NB4 (cell line): ENCODE measurements around the gene SCARB1.

Experiments used
- DNase-seq: peaks from one replicate; pipeline ENCODE4 v3.0.0; 2010; ENCODE audit warnings: low read depth
- H3K4me3 ChIP-seq: one replicate; pipeline ENCODE4 v1.5.1; 2011; ENCODE audit warnings: mild to moderate bottlenecking, low read depth, low read length, moderate library complexity
- CTCF ChIP-seq: IDR thresholded peaks from one replicate; pipeline ENCODE4 v1.5.1; 2012; ENCODE audit warnings: low read depth, low read length
- MAX ChIP-seq: IDR thresholded peaks from 2 replicates; pipeline ENCODE4 v1.6.1; 2011; ENCODE audit warnings: low read depth, low read length
- MYC ChIP-seq: IDR thresholded peaks from 2 replicates; pipeline ENCODE4 v1.6.1; 2011; ENCODE audit warnings: low read depth, low read length
- POLR2A ChIP-seq: IDR thresholded peaks from 2 replicates; pipeline ENCODE4 v1.6.1; 2011; ENCODE audit warnings: mild to moderate bottlenecking; ENCODE audit not compliant: insufficient read length; ENCODE audit errors: extremely low read depth

The SCARB1 gene

GRCh38 chr12:124761056-124761455 is 102.6 kb downstream of the SCARB1 start:
- DNase-seq: no peak
- no peak overlapping the region for H3K4me3 ChIP-seq
- TF ChIP-seq MYC (no peak), POLR2A (no peak), CTCF (no peak), MAX (no peak)

GRCh38 chr12:124760560-124760959 is 103.1 kb downstream of the SCARB1 start:
- H3K4me3 ChIP-seq: no peak overlapping the region
- no peak for DNase-seq
- TF ChIP-seq MYC (no peak), POLR2A (no peak), CTCF (no peak), MAX (no peak)

GRCh38 chr12:124759841-124760503 is 103.7 kb downstream of the SCARB1 start:
- H3K4me3 ChIP-seq: no peak overlapping the region
- TF ChIP-seq POLR2A: no peak
- no peak for TF ChIP-seq CTCF
- TF ChIP-seq MYC: no peak
- TF ChIP-seq MAX: peak; percentile 39

GRCh38 chr12:124758266-124759220 is 105.1 kb downstream of the SCARB1 start:
- TF ChIP-seq CTCF (no peak), MYC (no peak), MAX (no peak), POLR2A (no peak)
- no peak for DNase-seq
- no peak overlapping the region for H3K4me3 ChIP-seq

More at GRCh38 chr12:124759841-124760503, 103.7 kb downstream of the SCARB1 start:
- no peak for DNase-seq

- no peak overlapping the region for H3K4me3 ChIP-seq
- TF ChIP-seq POLR2A: no peak
- no peak for TF ChIP-seq MYC
- no peak for TF ChIP-seq MAX
- TF ChIP-seq CTCF: no peak
- DNase-seq: no peak
These were observed 106.3 kb downstream of the SCARB1 start for GRCh38 chr12:124757329-124757728.
